Fibroblast of skin of abdomen (primary cell): ENCODE data around the gene PLA2G4D.
A peak's percentile ranks its signal among the peaks of the same experiment; 100 is the strongest.

Experiments
- DNase-seq: peaks from one replicate; pipeline ENCODE4 v3.0.0-alpha.2; 2013

PLA2G4D gene

DNA sequence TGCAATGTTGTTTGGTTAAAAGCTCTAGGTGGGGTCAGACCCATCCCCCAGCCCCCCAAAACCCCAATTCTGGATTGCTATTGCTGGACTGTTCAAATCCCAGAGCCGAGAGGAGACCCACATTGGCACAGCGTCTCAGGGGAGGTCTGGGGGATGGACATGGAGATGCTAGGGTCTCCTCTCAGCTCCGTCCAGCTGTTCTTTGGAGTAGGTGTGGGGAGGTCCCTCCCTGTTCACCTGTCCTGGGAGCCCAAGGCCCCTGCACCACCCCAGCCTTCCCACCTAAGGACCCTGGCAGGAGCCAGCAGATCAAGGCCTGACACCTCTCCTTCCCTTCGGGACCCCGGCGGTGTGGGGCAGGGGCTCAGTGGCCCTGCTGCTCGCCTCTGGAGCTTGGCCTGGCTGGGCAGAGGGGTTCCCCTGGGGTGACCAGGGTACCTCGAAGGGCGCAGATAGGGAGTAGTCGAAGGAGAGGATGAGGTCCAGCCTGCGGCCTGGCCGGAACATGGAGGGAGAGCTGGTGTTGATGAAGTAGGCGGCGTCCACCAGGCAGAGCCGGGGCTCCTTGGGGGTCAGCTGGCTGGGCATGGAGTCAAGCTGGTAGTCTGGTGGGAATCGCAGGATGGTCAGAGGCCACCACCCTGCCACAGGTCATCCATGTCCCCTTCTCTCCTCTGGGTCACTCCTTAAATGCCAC lies 23.9 kb downstream of the PLA2G4D start:
- DNase-seq: no peak

DNA sequence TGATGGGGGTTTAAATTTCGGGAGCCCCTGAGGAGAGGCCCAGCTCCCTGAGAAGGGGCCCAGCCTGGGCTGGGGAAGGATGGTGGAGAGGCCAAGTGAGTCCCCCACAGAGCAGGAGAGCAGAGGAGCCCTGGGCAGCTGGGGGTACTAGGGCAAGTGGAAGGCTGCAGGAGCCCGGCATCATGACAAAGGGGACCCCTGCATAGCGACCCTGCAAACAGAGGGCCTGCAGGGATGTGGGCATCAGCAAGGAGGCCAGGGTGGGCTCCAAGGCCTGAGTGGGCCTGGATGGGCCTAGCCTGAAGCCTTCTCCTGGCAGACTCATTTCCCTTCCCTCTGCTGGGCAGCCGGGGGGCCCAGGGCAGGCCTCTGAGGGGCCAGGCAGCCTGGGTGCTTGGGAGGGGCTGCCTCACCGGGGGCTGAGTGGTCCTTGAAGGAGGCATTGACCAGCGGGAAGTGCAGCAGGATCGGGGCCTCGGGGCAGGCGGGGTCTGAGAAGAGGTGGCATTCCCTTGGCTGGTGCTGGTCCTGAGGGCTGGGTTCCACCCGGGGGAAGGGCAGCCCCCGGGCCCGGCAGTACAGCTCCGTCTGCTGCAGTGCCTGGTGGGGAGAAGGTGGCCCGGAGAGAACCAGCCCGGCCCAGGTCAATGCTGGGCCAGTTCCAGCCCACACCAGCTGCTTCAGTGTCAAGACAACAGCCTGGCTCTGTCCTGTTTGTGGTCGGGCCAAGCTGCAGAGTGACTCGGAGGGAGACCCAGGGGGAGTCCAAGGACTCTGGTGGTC lies 24.7 kb downstream of the PLA2G4D start:
- DNase-seq: no peak

GRCh38 chr15:42069025-42069424 lies 25.3 kb downstream of the PLA2G4D start:
- no peak for DNase-seq

- no peak for DNase-seq
Measured at GRCh38 chr15:42068601-42069000, 25.8 kb downstream of the PLA2G4D start.

- DNase-seq: no peak
Measured at GRCh38 chr15:42066764-42067415, 27.5 kb downstream of the PLA2G4D start.

DNA sequence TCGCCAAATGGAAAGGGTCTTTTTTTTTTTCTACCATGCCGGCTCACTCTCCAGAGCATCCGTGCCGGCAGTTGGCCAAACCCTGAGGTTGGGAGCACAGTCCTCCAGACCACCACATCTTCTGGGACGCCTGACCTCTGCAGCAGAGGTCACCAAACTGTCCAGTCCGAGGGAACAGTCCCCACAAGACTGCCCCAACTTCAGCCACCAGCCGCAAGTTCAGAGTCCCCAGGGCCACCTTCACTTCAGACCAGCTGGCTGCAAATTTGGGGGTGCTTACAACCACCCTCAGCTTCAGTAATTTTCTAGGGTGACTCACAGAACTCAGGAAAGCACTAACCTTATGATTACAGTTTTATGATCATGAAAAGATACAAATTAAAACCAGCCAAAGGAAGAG lies 28.9 kb downstream of the PLA2G4D start:
- no peak for DNase-seq

DNA sequence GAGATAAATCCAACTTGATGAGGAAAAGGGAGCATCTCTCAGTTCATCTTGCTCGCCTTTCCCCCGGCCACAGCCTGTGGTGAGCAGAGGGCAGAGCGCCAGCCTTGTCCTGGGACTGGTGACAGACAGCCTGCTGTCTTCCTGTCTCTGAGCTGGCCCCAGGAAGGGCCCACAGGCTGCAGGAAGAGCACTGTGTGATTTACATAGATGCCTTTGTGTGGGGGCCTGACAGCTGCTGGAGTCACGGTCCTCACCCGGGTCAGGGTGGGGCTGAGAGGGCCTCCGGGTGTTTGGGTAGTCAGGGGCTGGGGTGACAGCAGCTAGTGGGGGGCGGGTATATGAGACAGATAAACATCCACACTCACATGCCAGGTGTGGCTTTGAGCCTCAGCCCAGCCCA lies 29.3 kb downstream of the PLA2G4D start:
- no peak for DNase-seq

- no peak for DNase-seq
Measured at GRCh38 chr15:42064271-42064670, 30.1 kb downstream of the PLA2G4D start.

DNA sequence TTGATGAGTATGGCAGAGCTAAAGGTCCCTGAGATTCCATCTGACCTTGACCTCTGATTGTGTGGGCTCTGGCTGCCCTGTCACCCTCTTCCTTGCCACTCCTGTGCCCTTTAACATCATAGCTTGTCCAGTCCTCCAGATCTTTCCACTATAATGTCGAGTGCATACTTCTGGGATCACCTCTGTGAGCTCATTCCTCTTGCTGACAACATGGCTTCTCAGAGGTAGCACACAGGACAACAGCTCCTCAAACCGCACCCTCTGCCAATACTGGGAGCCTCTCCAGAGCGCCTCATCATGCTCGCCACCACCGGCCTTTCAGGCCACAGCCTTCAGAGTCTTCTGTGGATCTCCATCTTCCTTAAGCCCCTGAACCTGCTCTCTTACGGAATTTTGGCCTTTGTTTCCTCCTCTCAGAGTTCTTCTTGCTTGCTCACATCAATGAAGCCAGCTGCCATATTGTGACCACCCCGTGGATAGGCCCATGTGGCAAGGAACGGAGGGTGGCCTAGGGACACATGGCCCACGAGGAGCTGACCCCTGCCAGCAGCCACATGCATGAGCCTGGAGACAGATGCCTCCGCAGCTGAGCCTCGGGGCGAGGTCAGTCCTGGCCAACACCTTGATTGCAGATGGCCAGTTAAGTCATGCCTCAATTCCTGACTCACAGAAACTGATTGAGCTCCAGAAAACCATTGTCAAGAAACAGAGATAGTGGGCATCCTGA lies 31.1 kb downstream of the PLA2G4D start:
- no peak for DNase-seq

DNA sequence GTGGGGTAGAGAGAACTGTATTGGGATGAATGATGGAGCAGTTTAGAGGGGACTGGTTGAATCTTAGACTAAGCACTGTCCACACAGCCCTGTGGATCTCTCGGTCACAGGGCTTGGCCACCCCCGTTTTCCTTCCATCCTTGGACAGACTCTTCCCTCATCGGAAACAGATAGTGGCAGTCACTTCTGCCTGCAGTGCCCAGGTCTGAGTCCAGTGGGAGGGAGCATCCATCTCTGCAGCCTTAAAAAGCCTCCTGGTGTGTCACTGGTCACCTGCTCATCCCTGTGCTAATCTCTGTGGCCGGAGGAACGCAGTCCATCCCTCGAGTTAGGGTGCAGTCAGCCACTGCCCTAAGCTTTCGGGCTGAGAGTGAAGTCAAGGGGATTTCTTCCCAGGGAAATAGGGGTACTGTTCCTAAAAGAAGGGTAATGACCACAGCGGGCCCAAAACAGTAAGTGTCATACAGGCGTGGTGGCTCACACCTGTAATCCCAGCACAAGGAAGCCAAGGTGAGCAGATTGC lies 32.0 kb downstream of the PLA2G4D start:
- DNase-seq: no peak

DNA sequence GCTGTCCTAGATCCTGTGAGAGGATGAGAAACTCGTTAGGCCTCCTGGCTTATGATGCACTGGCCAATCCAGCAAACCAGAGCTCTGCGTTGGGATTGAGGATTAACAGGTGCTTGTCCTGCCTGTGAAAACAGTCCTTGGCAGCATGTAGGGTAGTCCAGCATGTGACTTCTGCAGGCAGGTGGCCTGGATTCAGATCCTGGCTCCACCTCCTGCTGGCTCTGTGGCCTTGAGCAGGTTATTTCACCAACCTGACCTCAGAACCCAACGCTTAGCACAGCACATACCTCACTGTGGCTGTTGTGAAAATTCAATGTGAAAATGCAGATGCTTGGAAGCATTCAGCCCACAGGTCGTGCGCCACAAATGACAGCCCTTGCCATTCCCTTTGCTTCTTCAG lies 33.6 kb downstream of the PLA2G4D start:
- DNase-seq: no peak

DNA sequence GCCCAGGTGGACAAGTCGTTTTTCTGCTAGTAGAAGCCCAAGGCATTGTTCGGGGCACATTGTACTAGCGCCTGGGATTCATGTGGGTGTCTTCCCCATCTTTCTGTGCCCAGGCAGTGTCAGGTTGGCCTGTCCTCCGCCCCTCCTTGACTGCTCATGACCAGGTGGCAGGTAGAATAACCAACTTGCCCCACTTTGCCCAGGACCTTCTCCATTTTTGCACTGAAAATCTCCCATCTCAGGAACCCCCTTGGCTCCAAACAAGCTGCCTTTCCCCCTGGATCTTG lies 33.9 kb downstream of the PLA2G4D start:
- no peak for DNase-seq

GRCh38 chr15:42059661-42060476 lies 34.5 kb downstream of the PLA2G4D start:
- DNase-seq: peak; percentile 16

DNA sequence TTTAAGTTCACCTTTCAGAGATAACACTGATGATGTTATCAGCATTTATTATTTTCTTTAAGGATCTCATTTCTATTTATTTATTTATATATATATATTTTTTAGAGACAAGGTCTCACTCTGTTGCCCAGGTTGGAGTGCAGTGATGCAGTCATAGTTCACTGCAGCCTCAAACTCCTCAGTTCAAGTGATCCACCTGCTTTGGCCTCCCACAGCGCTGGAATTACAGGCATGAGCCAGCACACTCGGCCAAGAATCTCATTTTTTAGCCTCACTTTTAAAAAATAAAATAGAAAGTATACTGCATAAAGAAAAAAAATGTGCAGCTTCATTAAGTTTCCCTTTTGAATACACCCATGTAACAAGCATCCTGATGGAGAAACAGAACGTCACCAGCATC lies 35.6 kb downstream of the PLA2G4D start:
- DNase-seq: no peak

- no peak for DNase-seq
Measured at GRCh38 chr15:42057799-42058646, 36.3 kb downstream of the PLA2G4D start.

DNA sequence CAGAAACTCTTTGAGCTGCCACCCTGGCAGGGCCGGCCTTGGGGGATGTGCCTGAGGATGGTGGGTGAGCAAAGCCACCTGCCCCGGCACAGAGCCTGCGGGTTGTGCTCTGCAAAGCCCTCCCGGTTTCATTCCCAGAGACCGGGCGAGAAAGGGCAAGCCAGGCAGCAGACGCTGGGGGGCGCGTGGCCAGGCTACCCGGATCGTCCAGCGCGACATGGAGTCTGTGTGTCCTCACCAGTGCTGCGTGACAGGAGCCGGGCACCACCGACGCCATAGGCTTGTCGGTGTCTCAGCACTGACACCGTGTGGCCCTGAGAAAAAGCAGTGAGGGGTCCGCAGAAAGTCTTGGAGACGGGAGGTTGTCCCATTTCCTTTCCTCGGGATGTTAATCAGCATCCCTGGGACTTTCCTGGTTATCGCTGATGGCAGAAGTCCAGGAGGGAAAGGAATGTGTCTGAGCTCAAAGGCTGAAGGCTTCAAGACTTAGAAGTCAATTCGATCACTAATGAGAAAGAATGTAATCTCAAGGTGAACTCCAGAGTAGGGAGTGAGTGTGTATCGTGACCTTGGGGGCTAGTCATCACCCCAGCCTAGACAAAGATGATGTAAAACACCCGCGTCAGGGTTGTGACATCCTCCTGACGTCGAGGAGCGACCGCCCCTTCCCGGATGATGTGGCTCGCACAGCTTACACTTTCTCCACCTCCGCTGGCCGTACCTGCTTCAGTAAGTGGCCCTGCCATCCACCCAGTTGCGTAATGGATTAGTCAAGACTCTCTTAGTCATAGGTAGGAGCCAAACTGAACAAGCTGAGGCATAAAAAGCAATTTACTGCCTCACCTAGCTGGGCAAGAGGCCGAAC lies 37.2 kb downstream of the PLA2G4D start:
- DNase-seq: peak; percentile 73

- DNase-seq: no peak
Measured at GRCh38 chr15:42053914-42054313, 40.4 kb downstream of the PLA2G4D start.

- DNase-seq: no peak
Measured at GRCh38 chr15:42053010-42053409, 41.4 kb downstream of the PLA2G4D start.

DNA sequence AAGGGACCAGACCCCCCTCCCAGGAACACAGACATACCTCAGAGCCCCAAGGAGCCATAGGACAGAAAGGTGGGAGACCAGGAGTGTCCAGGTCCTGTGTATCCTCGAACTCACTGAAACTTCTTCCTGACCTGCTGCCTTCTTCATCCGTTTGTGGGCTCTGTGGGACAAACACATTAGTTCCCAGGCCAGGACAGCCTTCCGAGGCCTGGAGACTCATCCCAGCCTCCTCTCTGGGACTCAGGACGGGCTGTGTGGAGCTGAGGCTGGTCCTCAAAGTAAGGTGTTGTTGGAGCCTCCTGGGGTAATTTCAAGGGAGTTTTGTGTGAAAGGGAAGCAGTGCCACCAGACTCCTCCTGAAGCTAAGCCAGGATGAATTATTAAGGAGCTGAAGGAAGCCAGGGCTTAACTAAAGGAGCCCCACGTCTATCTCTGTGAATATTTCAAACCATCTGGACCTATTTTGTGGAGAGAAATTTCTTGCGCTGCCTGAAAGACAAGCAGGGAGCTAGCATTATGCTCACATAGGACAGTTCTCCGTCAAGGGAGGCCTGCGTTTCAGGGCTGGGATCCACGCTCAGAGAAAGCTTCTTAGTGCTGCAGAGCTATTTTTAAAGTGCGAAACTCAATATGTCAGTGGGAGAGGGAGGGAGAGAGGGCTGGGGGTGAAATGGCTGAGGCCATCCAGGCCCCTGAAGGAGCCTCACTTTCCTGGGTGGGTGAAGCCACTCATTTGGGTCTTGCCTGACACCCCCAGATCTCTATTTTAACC lies 43.7 kb downstream of the PLA2G4D start:
- no peak for DNase-seq
